ENCODE results near the gene COPS7A. TPM values are rescaled to one million over a fixed set of nuclear protein-coding genes. Genes with fewer than 3 reads are reported as not detected.

Gene COPS7A
- total RNA-seq, 1 donor from 2014 or later, result 35.8 TPM

DNA sequence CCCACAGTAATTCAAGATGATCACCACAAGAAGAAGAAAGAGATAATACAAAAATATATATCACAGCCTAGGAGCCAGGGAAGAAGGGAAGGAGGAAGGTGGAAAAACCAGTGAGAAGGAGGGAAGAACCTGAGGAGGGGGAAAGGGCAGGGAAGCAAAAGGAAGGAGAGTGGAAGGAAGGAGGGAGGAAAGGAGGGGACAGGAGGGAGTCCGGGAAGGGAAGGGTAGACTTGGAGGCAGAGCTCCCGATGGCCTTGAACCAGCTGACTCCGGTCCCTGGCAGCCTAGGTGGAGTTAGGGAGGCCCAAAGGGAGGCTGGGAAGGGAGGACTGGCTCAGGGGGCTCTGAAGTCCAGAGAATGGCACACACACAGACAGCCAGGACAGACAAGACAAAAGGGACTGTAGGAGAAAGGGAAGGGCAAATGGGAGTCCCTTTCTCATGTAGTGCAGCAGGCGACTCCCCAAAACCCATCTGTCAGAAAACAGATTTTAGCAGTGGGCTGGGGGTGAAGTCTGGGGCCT, 30.0 kb upstream of the COPS7A start:
- Mint-ChIP-seq H3K4me1 (peaks cover 50% of the 10 kb centered on the region), H3K4me3 (no peak overlapping the region), H3K36me3 (ENCODE audit: low read depth) (peaks cover 3% of the 10 kb centered on the region), H3K27ac (no peak overlapping the region), H3K9me3 (no peaks in the 10 kb centered on the region), H3K27me3 (no peaks in the 10 kb centered on the region)
- DNase-seq (no peak), ATAC-seq (ENCODE audit: low read depth) (no peak)
- ChIA-PET CTCF (no interaction called here), POLR2A (interaction anchor here (1.3 to 4.1 kb wide), 2 partner anchors 30 to 59 kb away, joined by 3 to 76 read pairs; partner anchors contain the start of genes COPS7A and MLF2)
- intact Hi-C loops (cut with micrococcal nuclease), result no loop called here
- TF ChIP-seq, protein P1, sequence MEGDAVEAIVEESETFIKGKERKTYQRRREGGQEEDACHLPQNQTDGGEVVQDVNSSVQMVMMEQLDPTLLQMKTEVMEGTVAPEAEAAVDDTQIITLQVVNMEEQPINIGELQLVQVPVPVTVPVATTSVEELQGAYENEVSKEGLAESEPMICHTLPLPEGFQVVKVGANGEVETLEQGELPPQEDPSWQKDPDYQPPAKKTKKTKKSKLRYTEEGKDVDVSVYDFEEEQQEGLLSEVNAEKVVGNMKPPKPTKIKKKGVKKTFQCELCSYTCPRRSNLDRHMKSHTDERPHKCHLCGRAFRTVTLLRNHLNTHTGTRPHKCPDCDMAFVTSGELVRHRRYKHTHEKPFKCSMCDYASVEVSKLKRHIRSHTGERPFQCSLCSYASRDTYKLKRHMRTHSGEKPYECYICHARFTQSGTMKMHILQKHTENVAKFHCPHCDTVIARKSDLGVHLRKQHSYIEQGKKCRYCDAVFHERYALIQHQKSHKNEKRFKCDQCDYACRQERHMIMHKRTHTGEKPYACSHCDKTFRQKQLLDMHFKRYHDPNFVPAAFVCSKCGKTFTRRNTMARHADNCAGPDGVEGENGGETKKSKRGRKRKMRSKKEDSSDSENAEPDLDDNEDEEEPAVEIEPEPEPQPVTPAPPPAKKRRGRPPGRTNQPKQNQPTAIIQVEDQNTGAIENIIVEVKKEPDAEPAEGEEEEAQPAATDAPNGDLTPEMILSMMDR (IDR thresholded peaks at IDR 0.05), result no peak

DNA sequence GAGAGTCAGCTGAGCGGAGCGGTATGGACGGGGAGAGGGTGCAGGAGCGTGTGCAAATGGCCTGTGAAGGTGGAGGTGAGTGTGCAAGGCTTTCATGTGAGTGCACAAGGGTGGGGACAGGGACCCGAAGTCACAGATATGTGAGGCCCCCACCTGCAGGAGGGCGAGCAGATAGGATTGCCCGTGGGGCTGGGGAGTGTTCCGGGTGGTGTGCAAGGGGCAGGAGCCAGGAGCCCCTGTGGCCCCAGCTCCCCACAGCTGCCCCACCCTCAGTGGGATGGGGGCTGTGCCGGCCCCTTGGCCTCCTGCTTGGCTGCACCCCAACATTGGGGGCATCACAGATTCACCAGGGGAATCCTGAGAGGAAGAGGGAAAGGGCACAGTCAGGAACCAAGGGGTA, 29.1 kb upstream of the COPS7A start:
- Mint-ChIP-seq H3K27me3 (no peaks in the 10 kb centered on the region), H3K36me3 (ENCODE audit: low read depth) (peaks cover under 1% of the 10 kb centered on the region), H3K9me3 (no peaks in the 10 kb centered on the region), H3K4me3 (no peak overlapping the region), H3K27ac (no peak overlapping the region), H3K4me1 (peaks cover 53% of the 10 kb centered on the region)
- ChIA-PET POLR2A (interaction anchor here (0.6 to 4.1 kb wide), 2 partner anchors 29 to 1242 kb away, joined by 4 to 76 read pairs; partner anchors contain the start of gene COPS7A), CTCF (no interaction called here)
- DNase-seq (no peak), ATAC-seq (ENCODE audit: low read depth) (no peak)
- intact Hi-C loops (cut with micrococcal nuclease), result no loop called here
- TF ChIP-seq, protein P1 (IDR thresholded peaks at IDR 0.05), result no peak

DNA sequence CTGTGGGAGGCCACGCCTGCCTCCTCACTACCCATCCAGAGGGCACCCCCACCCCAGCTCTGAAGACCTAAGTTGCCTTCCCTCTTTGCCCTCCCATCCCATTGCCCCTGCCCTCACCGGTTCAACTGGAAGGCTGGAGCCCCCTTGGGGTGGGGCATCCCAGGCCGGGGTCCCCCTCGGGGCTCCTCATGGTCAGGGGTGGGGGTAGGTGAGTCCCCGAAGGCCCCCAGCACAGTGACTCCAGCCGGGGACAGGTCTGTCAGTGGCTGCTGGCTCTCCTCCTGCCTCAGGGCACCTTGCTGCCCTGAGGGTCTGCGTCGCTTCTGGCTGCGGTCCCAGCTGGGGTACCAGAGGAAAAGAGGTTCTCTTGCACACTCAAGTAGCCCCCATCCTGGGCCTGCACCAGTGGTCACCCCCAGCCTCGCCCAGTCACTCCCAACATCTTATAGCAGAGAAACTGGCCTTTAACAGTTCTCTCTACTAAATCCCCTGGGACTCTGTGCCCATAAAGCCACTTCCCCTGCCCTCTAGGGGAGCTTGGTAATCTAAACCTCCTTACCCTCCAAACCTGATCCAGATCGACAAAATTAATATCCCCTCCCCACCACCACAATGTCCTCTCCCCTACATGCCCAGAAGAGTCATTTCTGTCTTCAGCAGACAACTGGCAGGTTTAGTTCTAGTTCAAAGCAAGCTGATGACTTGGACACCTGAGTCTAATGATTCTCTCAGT, 28.4 kb upstream of the COPS7A start:
- Mint-ChIP-seq H3K9me3 (no peaks in the 10 kb centered on the region), H3K36me3 (ENCODE audit: low read depth) (no peaks in the 10 kb centered on the region), H3K4me3 (no peak overlapping the region), H3K27me3 (no peaks in the 10 kb centered on the region), H3K27ac (peak overlapping the region; percentile 65), H3K4me1 (peaks cover 48% of the 10 kb centered on the region)
- TF ChIP-seq, protein P1 (IDR thresholded peaks at IDR 0.05), result no peak
- ATAC-seq (ENCODE audit: low read depth) (no peak), DNase-seq (no peak)
- intact Hi-C loops (cut with micrococcal nuclease), result loop anchor here (2.0 kb wide), 2 partner anchors 29 to 57 kb away; partner anchors contain the start of genes COPS7A and MLF2
- POLR2A ChIA-PET, result interaction anchor here (0.7 to 4.1 kb wide), 11 partner anchors 13 to 156 kb away, joined by 3 to 76 read pairs (median 5); partner anchors contain the start of genes ACRBP, CDCA3, COPS7A and LPAR5
- CTCF ChIA-PET, result interaction anchor here (1.0 kb wide), 1 partner anchor 29 kb away, joined by 4 read pairs; the partner anchor contains the start of gene COPS7A

DNA sequence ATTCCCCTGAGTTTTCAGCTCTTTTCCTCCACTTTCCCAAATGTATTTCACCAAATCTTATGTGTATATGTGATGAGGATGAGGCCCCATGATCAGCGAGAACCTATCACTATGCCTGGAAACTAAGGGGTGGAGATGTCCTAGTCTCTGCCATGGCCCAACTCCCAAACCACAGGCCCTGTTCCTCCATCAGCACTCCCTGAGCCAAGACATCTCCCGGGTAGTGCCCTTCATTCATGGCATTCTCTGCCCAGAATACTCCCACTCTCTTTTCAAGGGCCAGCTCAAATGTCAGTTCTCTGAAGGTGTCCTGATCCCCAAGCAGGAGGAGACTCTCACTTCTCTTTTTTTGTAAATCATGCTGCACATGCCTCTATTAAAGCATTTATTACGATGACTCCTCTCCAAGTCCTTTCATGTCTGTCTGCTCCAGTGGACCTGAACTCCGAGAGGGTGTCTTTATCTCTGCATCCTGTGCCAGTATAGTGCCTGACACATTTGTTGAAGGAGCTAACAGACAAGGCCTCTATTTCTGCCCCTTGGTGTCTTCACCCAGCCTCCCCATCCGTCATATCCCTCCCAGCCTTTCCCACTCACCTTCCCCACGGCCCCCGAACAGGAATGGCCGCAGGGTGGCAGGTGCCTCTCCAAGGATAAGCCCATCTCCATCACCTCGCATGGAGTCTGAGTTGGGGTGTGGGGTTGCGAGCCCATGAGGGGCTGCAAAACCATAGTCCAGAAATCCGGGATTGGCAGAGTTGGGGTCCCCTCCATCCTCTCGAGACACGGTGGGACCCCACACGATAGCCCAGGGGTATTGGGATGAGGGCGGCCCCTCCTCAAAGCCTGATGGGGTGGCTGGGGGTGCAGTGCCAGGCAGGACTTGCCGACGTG, 26.9 kb upstream of the COPS7A start:
- H3K27ac Mint-ChIP-seq, result peak overlapping the region; percentile 74
- DNase-seq (peak; percentile 25), ATAC-seq (ENCODE audit: low read depth) (peak; percentile 88)

More for the DNA sequence above, 26.9 kb upstream of the COPS7A start:
- intact Hi-C loops (cut with micrococcal nuclease), result loop anchor here (1.0 to 2.0 kb wide), 4 partner anchors 8 to 80 kb away; partner anchors contain the start of genes COPS7A, MLF2 and ZNF384
- H3K4me1 Mint-ChIP-seq, result peaks cover 58% of the 10 kb centered on the region
- no peaks in the 10 kb centered on the region for H3K9me3 Mint-ChIP-seq
- H3K27me3 Mint-ChIP-seq, result peaks cover 11% of the 10 kb centered on the region
- ChIA-PET POLR2A (interaction anchor here (0.5 to 4.1 kb wide), 21 partner anchors 8 to 245 kb away, joined by 3 to 76 read pairs (median 4); partner anchors contain the start of genes ACRBP, CDCA3, COPS7A and GAPDH), CTCF (interaction anchor here (0.8 to 1.0 kb wide), 4 partner anchors 87 to 144 kb away, joined by 3 to 4 read pairs (median 4); no protein-coding TSS in a partner anchor)
- TF ChIP-seq, protein P1 (IDR thresholded peaks at IDR 0.05), result no peak
- H3K4me3 Mint-ChIP-seq, result peak overlapping the region; percentile 42
- no peaks in the 10 kb centered on the region for H3K36me3 Mint-ChIP-seq (ENCODE audit: low read depth)

Data from activated B cell treated with CpG ODN at 0.5 μM for 24 hours (primary cell).